ENCODE measurements around the gene ZNF654. TPM values are rescaled to one million over a fixed set of nuclear protein-coding genes. Genes with fewer than 3 reads are reported as not detected.
"Not testable (repeated sequence)": the region's sequence is repeated elsewhere in the genome, so short reads cannot be mapped to it uniquely, and the experiment has no call there.

ZNF654 gene
- total RNA-seq, 4 donors from 2014 or later, result 12.0 to 25.4 (median 13.3) TPM

DNA sequence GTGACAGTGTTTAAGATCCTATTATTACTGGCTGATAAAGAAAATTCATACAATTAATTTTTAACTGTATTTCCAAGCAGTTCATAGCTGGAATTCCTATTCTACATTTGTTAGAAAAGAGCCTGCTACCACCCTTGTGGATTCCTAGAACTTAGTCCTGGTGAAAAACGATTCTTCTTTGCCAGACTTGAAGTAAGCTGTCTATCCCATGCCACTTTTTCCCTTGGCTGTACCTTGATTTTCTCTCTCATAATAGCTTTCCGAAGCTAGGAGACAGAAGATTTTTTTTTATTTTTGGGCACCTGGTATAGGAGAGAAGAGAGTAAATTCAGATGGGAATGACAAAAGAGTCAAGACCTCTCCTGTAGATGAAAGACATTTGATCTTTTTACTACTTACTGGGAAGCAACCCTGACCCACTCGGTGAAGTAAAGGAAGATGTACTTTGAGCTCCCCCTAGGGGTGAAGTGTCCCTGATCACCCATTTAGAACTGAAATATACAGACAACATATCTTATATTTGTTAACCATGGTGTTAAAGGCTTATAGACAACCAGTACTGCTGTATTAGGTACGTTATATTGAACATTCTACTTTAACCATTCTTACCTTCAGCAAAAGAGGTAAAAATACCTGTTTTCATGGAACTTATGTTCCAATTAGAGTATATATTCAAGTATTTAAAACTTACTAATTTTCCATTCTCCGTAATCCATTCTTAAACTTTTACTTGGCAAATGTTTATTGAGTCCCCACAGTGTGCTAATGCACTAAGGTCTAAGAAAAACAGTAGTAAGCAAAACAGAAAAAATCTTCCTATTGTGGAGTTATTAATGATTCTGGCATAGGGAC lies 54.5 kb downstream of the ZNF654 start:
- ATAC-seq, result peak; percentile 61
- no peak overlapping the region for H3K4me3 ChIP-seq
- WGBS, 2 donors (ENCODE audit: low coverage in 1 of 2), result 35 to 44% methylated on average over 4 to 5 of the region's 5 CpGs
- peaks cover 0 to 18% of the 10 kb centered on the region in 2 donors for H3K36me3 ChIP-seq
- H3K4me1 ChIP-seq, result peaks cover 0 to 16% (median 5%) of the 10 kb centered on the region in 3 donors
- no peak for TF ChIP-seq POLR2AphosphoS5 (IDR thresholded peaks at IDR 0.05)
- peak; percentile 56 to 70 (median 62) for TF ChIP-seq CTCF (IDR thresholded peaks at IDR 0.05)
- no peak for TF ChIP-seq POLR2A (IDR thresholded peaks at IDR 0.05)
- TF ChIP-seq EP300 (IDR thresholded peaks at IDR 0.05), result no peak
- no peaks in the 10 kb centered on the region for H3K27me3 ChIP-seq
- H3K9me3 ChIP-seq, result no peaks in the 10 kb centered on the region
- no peak overlapping the region for H3K27ac ChIP-seq

DNA sequence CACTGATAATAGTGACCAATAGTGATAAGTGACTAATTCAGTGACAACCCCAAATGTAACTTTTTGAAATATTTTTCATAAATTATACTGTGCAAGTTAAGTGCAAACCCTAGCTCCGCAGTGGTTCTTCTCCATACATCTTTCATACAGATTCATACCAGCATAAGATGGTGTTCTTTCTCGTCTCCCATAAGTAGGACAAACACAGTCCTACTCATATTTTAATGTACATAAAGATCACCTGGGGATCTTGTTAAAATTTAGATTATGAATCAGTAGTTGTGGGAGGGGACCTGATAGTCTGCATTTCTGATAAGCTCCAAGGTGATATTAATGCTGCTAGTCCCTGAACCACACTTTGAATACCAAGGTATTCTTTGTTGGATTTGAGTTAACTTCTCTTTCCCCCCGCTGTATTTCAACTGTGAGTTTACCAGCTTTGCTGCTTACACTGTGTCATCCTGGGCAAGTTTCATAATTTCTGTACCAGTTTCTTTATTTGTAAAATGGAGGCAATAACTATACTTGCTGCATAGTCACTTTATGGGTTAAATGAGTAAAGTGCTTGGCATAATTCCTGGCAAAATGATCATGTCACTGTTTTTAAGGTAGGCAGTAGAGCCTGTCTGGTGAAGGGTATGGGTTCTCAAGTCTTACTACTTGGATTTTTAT lies 56.0 kb downstream of the ZNF654 start:
- Histone ChIP-seq H3K9me3 (no peaks in the 10 kb centered on the region), H3K4me1 (peaks cover 0 to 16% (median 5%) of the 10 kb centered on the region in 3 donors), H3K36me3 (peaks cover 0 to 18% of the 10 kb centered on the region in 2 donors), H3K27me3 (no peaks in the 10 kb centered on the region), H3K4me3 (no peak overlapping the region), H3K27ac (no peak overlapping the region)
- ATAC-seq, result no peak
- TF ChIP-seq POLR2A (IDR thresholded peaks at IDR 0.05) (no peak), CTCF (IDR thresholded peaks at IDR 0.05) (no peak), EP300 (IDR thresholded peaks at IDR 0.05) (no peak), POLR2AphosphoS5 (IDR thresholded peaks at IDR 0.05) (no peak)
- 88 to 94% methylated on average over 2 to 3 of the region's 3 CpGs for WGBS, 2 donors (ENCODE audit: low coverage in 1 of 2)

DNA sequence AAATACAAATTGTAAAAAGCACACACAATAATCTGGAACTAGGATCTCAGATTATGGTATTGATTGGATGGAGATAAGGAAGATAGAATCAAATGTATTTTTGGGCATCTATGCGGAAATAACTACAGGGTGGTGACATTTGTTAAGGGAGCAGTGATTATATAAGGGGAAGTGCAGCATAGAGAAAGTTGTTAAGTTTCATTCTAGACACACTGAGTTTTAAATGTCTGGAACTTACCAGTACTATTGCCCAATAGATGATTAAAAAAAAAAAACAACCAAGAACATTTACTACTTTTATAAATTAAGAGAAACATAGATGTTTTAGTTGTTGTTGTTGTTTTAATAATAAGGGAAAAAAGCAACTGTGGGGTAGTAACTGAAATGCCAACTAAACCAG lies 58.6 kb downstream of the ZNF654 start:
- peaks cover 0 to 18% of the 10 kb centered on the region in 2 donors for H3K36me3 ChIP-seq
- no peak overlapping the region for H3K27ac ChIP-seq
- no peak for ATAC-seq
- TF ChIP-seq EP300 (IDR thresholded peaks at IDR 0.05) (no peak), POLR2AphosphoS5 (IDR thresholded peaks at IDR 0.05) (no peak), POLR2A (IDR thresholded peaks at IDR 0.05) (no peak), CTCF (IDR thresholded peaks at IDR 0.05) (no peak)
- no peaks in the 10 kb centered on the region for H3K9me3 ChIP-seq
- peaks cover 0 to 14% (median 0%) of the 10 kb centered on the region in 3 donors for H3K4me1 ChIP-seq
- WGBS, 2 donors (ENCODE audit: low coverage in 1 of 2), result 0% methylated on average over 1 of the region's 1 CpG
- no peak overlapping the region for H3K4me3 ChIP-seq
- no peaks in the 10 kb centered on the region for H3K27me3 ChIP-seq

- not testable (repeated sequence) for H3K27ac ChIP-seq, H3K9me3 ChIP-seq, ATAC-seq, H3K4me3 ChIP-seq, H3K27me3 ChIP-seq
- Histone ChIP-seq H3K36me3 (peaks cover 0 to 18% of the 10 kb centered on the region in 2 donors), H3K4me1 (peaks cover 0 to 14% (median 0%) of the 10 kb centered on the region in 3 donors)
- 91 to 100% methylated on average over 1 of the region's 2 CpGs for WGBS, 2 donors (ENCODE audit: low coverage in 1 of 2)
Observed at GRCh38 chr3:88118603-88119002, 59.5 kb downstream of the ZNF654 start.

- no peaks in the 10 kb centered on the region for H3K9me3 ChIP-seq
- peaks cover 0 to 23% (median 0%) of the 10 kb centered on the region in 3 donors for H3K4me1 ChIP-seq
- no peaks in the 10 kb centered on the region for H3K36me3 ChIP-seq
- WGBS, 2 donors (ENCODE audit: low coverage in 1 of 2), result 100% methylated on average over 1 of the region's 1 CpG
- H3K27me3 ChIP-seq, result no peaks in the 10 kb centered on the region
- H3K4me3 ChIP-seq, result no peak overlapping the region
- no peak overlapping the region for H3K27ac ChIP-seq
- ATAC-seq, result no peak
- TF ChIP-seq POLR2AphosphoS5 (IDR thresholded peaks at IDR 0.05), result no peak
- no peak for TF ChIP-seq POLR2A (IDR thresholded peaks at IDR 0.05)
- TF ChIP-seq CTCF (IDR thresholded peaks at IDR 0.05), result no peak
- TF ChIP-seq EP300 (IDR thresholded peaks at IDR 0.05), result no peak
Observed at GRCh38 chr3:88123526-88123925, 64.5 kb downstream of the ZNF654 start.

All from gastroesophageal sphincter (tissue), 4 donors.